B cell (primary cell): ENCODE measurements around the gene DOCK4.

Source experiments
- EZH2 ChIP-seq: IDR thresholded peaks from 2 replicates; pipeline ENCODE4 v1.6.1; 2012; ENCODE audit warnings: borderline replicate concordance, low read depth, mild to moderate bottlenecking, moderate library complexity, low read length; ENCODE audit not compliant: insufficient read depth, poor library complexity, severe bottlenecking
- TF ChIP-seq, protein P1 (sequence below): fragments of 200-600 bp; IDR thresholded peaks from one replicate; pipeline ENCODE4 v1.8.0; 2022; ENCODE audit warnings: antibody characterized with exemption, mild to moderate bottlenecking

DNA sequence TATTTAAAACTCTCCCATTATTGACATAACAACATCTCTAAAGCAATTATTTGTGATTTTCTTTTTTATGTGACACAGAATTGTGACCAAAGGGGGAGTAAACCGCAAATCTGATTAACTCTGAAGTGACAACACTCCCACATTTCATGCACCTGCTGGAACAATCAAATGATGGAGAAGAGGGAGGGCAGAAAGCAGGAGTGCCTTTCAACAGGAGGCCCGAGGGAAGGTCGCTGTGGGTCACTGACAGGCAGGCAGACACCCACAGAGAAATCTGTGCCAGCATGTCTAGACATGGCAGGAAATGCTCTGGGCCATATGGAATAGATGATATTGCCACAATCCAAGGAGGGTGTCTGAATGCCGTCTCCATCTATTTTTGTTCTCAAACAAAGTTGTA is 247.3 kb downstream of the DOCK4 start:
- TF ChIP-seq, protein P1, sequence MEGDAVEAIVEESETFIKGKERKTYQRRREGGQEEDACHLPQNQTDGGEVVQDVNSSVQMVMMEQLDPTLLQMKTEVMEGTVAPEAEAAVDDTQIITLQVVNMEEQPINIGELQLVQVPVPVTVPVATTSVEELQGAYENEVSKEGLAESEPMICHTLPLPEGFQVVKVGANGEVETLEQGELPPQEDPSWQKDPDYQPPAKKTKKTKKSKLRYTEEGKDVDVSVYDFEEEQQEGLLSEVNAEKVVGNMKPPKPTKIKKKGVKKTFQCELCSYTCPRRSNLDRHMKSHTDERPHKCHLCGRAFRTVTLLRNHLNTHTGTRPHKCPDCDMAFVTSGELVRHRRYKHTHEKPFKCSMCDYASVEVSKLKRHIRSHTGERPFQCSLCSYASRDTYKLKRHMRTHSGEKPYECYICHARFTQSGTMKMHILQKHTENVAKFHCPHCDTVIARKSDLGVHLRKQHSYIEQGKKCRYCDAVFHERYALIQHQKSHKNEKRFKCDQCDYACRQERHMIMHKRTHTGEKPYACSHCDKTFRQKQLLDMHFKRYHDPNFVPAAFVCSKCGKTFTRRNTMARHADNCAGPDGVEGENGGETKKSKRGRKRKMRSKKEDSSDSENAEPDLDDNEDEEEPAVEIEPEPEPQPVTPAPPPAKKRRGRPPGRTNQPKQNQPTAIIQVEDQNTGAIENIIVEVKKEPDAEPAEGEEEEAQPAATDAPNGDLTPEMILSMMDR = no peak
- TF ChIP-seq EZH2 = no peak
